SK-N-SH treated with all-trans-retinoic acid at 6 μM for 48 hours (cell line): ENCODE measurements around the gene PRDM7.

Experiments used
- ATAC-seq: fragments of 200-7000 bp; cut with Tn5 transposase; 3 replicates; pipeline ENCODE4 v1.9.1; 2020; ENCODE audit warnings: mild to moderate bottlenecking, moderate library complexity
- ARNTL ChIP-seq: fragments of 450-650 bp; formaldehyde crosslinking; IDR thresholded peaks from 2 replicates; pipeline ENCODE4 v1.5.0; 2020; ENCODE audit warnings: low read depth, mild to moderate bottlenecking, moderate library complexity, borderline replicate concordance
- CREB5 ChIP-seq: fragments of 250-450 bp; sonication (Bioruptor Pico); IDR thresholded peaks from 2 replicates; pipeline ENCODE4 v1.5.1; 2020; ENCODE audit warnings: low read depth, mild to moderate bottlenecking, moderate library complexity
- CSDC2 ChIP-seq: fragments of 250-450 bp; sonication (Bioruptor Pico); IDR thresholded peaks from 2 replicates; pipeline ENCODE4 v1.5.0; 2020; ENCODE audit warnings: mild to moderate bottlenecking, moderate library complexity
- CSRNP3 ChIP-seq: fragments of 250-450 bp; sonication (Bioruptor Pico); IDR thresholded peaks from 2 replicates; pipeline ENCODE4 v1.5.1; 2021; ENCODE audit warnings: mild to moderate bottlenecking, moderate library complexity
- ESRRG ChIP-seq: fragments of 250-450 bp; sonication (Bioruptor Pico); IDR thresholded peaks from 2 replicates; pipeline ENCODE4 v1.6.1; 2021; ENCODE audit warnings: mild to moderate bottlenecking
- GLIS3 ChIP-seq: fragments of 250-450 bp; sonication (Bioruptor Pico); IDR thresholded peaks from 2 replicates; pipeline ENCODE4 v1.5.0; 2020; ENCODE audit warnings: mild to moderate bottlenecking, moderate library complexity
- ISL1 ChIP-seq: fragments of 250-450 bp; sonication (Bioruptor Pico); IDR thresholded peaks from 2 replicates; pipeline ENCODE4 v2.1.2; 2022; ENCODE audit warnings: mild to moderate bottlenecking, moderate library complexity
- OSR1 ChIP-seq: fragments of 250-450 bp; sonication (Bioruptor Pico); IDR thresholded peaks from 2 replicates; pipeline ENCODE4 v1.8.0; 2022; ENCODE audit warnings: moderate library complexity, mild to moderate bottlenecking, inconsistent platforms
- PATZ1 ChIP-seq: fragments of 250-450 bp; sonication (Bioruptor Pico); IDR thresholded peaks from 2 replicates; pipeline ENCODE4 v1.8.0; 2020; ENCODE audit warnings: mild to moderate bottlenecking, moderate library complexity, borderline replicate concordance
- PPARA ChIP-seq: fragments of 250-450 bp; sonication (Bioruptor Pico); IDR thresholded peaks from 2 replicates; pipeline ENCODE4 v1.5.0; 2020; ENCODE audit warnings: mild to moderate bottlenecking, borderline replicate concordance
- RARB ChIP-seq: fragments of 250-450 bp; sonication (Bioruptor Pico); IDR thresholded peaks from 2 replicates; pipeline ENCODE4 v1.8.0; 2021; ENCODE audit warnings: mild to moderate bottlenecking, moderate library complexity
- SNAI2 ChIP-seq: fragments of 250-450 bp; sonication (Bioruptor Pico); IDR thresholded peaks from 2 replicates; pipeline ENCODE4 v1.5.0; 2020; ENCODE audit warnings: mild to moderate bottlenecking, moderate library complexity
- TCF4 ChIP-seq: fragments of 250-450 bp; sonication (Bioruptor Pico); IDR thresholded peaks from 2 replicates; pipeline ENCODE4 v1.8.0; 2021; ENCODE audit warnings: mild to moderate bottlenecking, moderate library complexity, borderline replicate concordance
- TOX ChIP-seq: fragments of 250-450 bp; sonication (Bioruptor Pico); IDR thresholded peaks from 2 replicates; pipeline ENCODE4 v1.8.0; 2021; ENCODE audit warnings: mild to moderate bottlenecking, moderate library complexity, borderline replicate concordance
- TSHZ2 ChIP-seq: fragments of 250-450 bp; sonication (Bioruptor Pico); IDR thresholded peaks from 2 replicates; pipeline ENCODE4 v1.5.0; 2020; ENCODE audit warnings: mild to moderate bottlenecking, moderate library complexity
- ZC3H10 ChIP-seq: fragments of 250-450 bp; sonication (Bioruptor Pico); IDR thresholded peaks from 2 replicates; pipeline ENCODE4 v1.5.1; 2021; ENCODE audit warnings: mild to moderate bottlenecking, moderate library complexity
- ZFP3 ChIP-seq: fragments of 250-450 bp; sonication (Bioruptor Pico); IDR thresholded peaks from 2 replicates; pipeline ENCODE4 v1.5.0; 2020; ENCODE audit warnings: mild to moderate bottlenecking, moderate library complexity
- ZFP30 ChIP-seq: fragments of 450-650 bp; formaldehyde crosslinking; IDR thresholded peaks from 2 replicates; pipeline ENCODE4 v1.5.0; 2022; ENCODE audit warnings: mild to moderate bottlenecking, moderate library complexity
- ZNF565 ChIP-seq: fragments of 450-650 bp; formaldehyde crosslinking; conservative IDR thresholded peaks from 2 replicates; pipeline ENCODE4 v1.5.0; 2020; ENCODE audit warnings: low read depth, mild to moderate bottlenecking, moderate library complexity
- ZNF70 ChIP-seq: fragments of 450-650 bp; formaldehyde crosslinking; IDR thresholded peaks from 2 replicates; pipeline ENCODE4 v1.5.0; 2020; ENCODE audit warnings: mild to moderate bottlenecking, moderate library complexity
- ZNF8 ChIP-seq: fragments of 450-650 bp; formaldehyde crosslinking; IDR thresholded peaks from 2 replicates; pipeline ENCODE4 v1.5.0; 2020; ENCODE audit warnings: mild to moderate bottlenecking, moderate library complexity

The PRDM7 gene

GRCh38 chr16:90055371-90055770, 21.8 kb downstream of the PRDM7 start:
- no peak for ATAC-seq
- TF ChIP-seq GLIS3 (CRISPR knock-in tag) (no peak), SNAI2 (CRISPR knock-in tag) (no peak), ZNF8 (CRISPR knock-in tag) (no peak), CREB5 (CRISPR knock-in tag) (no peak), OSR1 (CRISPR knock-in tag) (no peak), ZFP30 (CRISPR knock-in tag) (no peak), ISL1 (CRISPR knock-in tag) (no peak), TCF4 (CRISPR knock-in tag) (no peak), ZNF70 (CRISPR knock-in tag) (no peak), RARB (CRISPR knock-in tag) (no peak)

GRCh38 chr16:90054554-90054953, 22.6 kb downstream of the PRDM7 start:
- ATAC-seq = no peak
- TF ChIP-seq PATZ1 (CRISPR knock-in tag) (no peak), CSRNP3 (CRISPR knock-in tag) (no peak), CREB5 (CRISPR knock-in tag) (no peak), ESRRG (CRISPR knock-in tag) (no peak), TCF4 (CRISPR knock-in tag) (no peak), OSR1 (CRISPR knock-in tag) (no peak), ZFP30 (CRISPR knock-in tag) (no peak), TSHZ2 (CRISPR knock-in tag) (no peak), ZFP3 (no peak), CSDC2 (CRISPR knock-in tag) (no peak), ZNF8 (CRISPR knock-in tag) (no peak), ARNTL (no peak), RARB (CRISPR knock-in tag) (no peak), ZNF70 (CRISPR knock-in tag) (no peak), TOX (CRISPR knock-in tag) (no peak), PPARA (CRISPR knock-in tag) (no peak)

- TF ChIP-seq ZNF565 (no peak), SNAI2 (CRISPR knock-in tag) (no peak), CREB5 (CRISPR knock-in tag) (no peak), ESRRG (CRISPR knock-in tag) (no peak), ZNF70 (CRISPR knock-in tag) (no peak), ZNF8 (CRISPR knock-in tag) (no peak), ZC3H10 (CRISPR knock-in tag) (no peak), ARNTL (no peak), TOX (CRISPR knock-in tag) (no peak), GLIS3 (CRISPR knock-in tag) (no peak), OSR1 (CRISPR knock-in tag) (no peak), TCF4 (CRISPR knock-in tag) (no peak)
- ATAC-seq = no peak
Measured at GRCh38 chr16:90053902-90054500, 23.1 kb downstream of the PRDM7 start.
